ENCODE data around the gene SLC35B2. TPM values are rescaled to one million over a fixed set of nuclear protein-coding genes. Genes with fewer than 3 reads are reported as not detected.

SLC35B2 gene
- polyA plus RNA-seq, 1 experiment: 83.5 TPM

DNA sequence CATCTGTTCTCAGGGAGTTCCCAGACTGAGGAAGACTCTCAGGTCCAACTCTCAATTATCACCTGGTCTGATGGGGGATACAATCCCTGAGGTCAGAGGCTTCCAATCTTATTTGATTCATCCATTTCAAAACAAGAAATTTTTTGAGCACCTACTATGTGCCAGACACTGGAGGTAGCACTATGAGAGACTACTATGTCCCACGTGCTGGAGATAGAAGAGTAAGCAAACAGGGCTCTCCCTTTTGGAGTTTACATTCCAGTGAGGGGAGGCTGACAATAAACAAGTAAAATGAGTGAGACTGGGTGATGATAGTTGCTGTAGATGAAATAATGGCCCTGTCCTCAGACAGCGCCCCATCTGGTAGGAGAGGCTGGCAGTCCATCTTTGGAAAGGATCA, 29.4 kb upstream of the SLC35B2 start:
- Histone ChIP-seq H3K9me3 (ENCODE audit: control insufficient read depth, insufficient read depth, low read length) (no peaks in the 10 kb centered on the region; the same call in 1 of the 2 replicates), H3K4me3 (ENCODE audit: low read depth, low read length) (no peak overlapping the region), H3K27ac (ENCODE audit: low read depth, low read length) (no peak overlapping the region), H3K27me3 (ENCODE audit: control insufficient read depth, insufficient read depth, low read length) (peaks cover 40% of the 10 kb centered on the region)
- no peak for DNase-seq (ENCODE audit: low read depth, low spot score)
- ChIA-PET POLR2A (no interaction called here), CTCF (no interaction called here)
- TF ChIP-seq, protein P1, sequence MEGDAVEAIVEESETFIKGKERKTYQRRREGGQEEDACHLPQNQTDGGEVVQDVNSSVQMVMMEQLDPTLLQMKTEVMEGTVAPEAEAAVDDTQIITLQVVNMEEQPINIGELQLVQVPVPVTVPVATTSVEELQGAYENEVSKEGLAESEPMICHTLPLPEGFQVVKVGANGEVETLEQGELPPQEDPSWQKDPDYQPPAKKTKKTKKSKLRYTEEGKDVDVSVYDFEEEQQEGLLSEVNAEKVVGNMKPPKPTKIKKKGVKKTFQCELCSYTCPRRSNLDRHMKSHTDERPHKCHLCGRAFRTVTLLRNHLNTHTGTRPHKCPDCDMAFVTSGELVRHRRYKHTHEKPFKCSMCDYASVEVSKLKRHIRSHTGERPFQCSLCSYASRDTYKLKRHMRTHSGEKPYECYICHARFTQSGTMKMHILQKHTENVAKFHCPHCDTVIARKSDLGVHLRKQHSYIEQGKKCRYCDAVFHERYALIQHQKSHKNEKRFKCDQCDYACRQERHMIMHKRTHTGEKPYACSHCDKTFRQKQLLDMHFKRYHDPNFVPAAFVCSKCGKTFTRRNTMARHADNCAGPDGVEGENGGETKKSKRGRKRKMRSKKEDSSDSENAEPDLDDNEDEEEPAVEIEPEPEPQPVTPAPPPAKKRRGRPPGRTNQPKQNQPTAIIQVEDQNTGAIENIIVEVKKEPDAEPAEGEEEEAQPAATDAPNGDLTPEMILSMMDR (IDR thresholded peaks at IDR 0.05; ENCODE audit: low read depth, low read length): no peak

DNA sequence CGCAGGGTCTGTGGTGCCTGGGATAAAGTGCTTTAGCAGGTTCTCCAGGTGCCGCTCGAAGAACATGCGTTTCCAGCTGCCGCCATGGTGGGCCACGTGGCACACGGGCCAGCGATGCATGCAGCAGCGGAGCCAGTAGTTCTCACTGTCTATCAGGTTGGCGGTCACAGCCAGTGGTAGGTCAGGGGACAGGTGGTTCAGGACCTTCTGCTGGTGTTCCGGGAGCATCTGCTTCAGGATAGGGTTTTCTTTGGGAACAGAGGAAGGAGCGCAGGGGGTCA, 28.9 kb upstream of the SLC35B2 start:
- Histone ChIP-seq H3K27ac (ENCODE audit: low read depth, low read length) (no peak overlapping the region), H3K9me3 (ENCODE audit: control insufficient read depth, insufficient read depth, low read length) (no peaks in the 10 kb centered on the region; the same call in 1 of the 2 replicates), H3K4me3 (ENCODE audit: low read depth, low read length) (no peak overlapping the region), H3K27me3 (ENCODE audit: control insufficient read depth, insufficient read depth, low read length) (peaks cover 35% of the 10 kb centered on the region)
- TF ChIP-seq, protein P1 (IDR thresholded peaks at IDR 0.05; ENCODE audit: low read depth, low read length): no peak
- ChIA-PET POLR2A (no interaction called here), CTCF (no interaction called here)
- DNase-seq (ENCODE audit: low read depth, low spot score): no peak

DNA sequence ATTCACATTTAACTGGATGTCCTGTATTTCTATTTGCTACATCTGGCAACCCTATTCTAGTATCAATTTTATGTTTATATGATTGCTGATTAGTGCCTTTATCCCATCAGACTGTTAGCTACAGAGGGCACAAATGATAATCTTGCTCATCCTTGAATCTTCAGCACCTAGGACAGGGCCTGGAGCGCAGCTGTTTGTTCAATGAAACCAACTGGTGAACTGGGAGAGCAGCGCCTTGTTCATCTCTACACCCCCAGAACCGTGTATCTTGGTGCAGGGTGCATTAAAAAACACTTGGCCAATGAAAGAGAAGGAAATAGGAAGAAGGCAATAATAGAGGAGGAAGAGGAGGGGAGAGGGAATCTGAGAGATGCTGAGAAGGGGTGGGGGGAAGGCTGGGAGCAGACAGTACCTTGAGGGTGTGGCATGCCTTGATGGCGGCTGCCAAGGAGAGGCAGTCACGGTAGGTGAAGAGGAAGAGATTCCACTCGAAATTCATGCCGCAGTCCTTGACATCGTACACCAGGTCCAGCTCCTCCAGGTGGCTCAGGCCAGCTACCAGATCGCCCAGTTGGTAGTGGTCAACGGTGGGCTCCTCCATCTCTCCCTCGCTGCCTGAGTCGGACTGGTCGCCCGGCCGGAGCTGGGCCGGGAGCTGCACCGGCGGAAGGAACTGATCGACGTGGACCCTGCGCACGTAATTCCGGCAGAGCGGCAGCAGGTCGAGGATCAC, 28.4 kb upstream of the SLC35B2 start:
- Histone ChIP-seq H3K4me3 (ENCODE audit: low read depth, low read length) (no peak overlapping the region), H3K27me3 (ENCODE audit: control insufficient read depth, insufficient read depth, low read length) (peaks cover 34% of the 10 kb centered on the region), H3K27ac (ENCODE audit: low read depth, low read length) (no peak overlapping the region), H3K9me3 (ENCODE audit: control insufficient read depth, insufficient read depth, low read length) (no peaks in the 10 kb centered on the region; the same call in 1 of the 2 replicates)
- TF ChIP-seq, protein P1 (IDR thresholded peaks at IDR 0.05; ENCODE audit: low read depth, low read length): no peak
- POLR2A ChIA-PET: interaction anchor here (0.7 to 0.8 kb wide), 2 partner anchors 10 to 39 kb away, joined by 3 to 8 read pairs; partner anchors contain the start of gene HSP90AB1
- no peak for DNase-seq (ENCODE audit: low read depth, low spot score)
- CTCF ChIA-PET: interaction anchor here (0.9 kb wide), 1 partner anchor 27 kb away, joined by 3 read pairs; the partner anchor contains the start of gene AARS2

DNA sequence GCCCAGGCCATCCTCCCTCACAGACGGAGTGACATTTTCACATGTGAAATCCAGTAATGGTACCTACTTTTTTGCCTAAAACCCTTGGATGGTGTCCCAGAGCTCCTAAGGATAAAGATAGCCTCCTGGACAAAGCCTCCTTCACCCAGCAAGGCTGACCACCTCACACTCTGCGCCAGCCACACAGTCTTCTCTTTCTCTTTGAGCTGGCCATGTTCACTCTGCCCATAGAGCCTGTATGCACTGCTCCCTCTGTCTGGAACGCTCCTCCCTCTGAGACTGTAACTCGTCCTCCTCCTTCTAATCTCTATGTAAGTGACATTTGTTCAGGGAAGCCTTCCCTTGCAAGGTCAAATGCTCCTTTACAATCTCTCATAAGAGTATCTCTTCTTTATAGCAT, 27.5 kb upstream of the SLC35B2 start:
- ChIA-PET POLR2A (interaction anchor here (0.7 to 0.8 kb wide), 2 partner anchors 11 to 38 kb away, joined by 3 to 8 read pairs; partner anchors contain the start of gene HSP90AB1), CTCF (interaction anchor here (0.9 kb wide), 1 partner anchor 28 kb away, joined by 3 read pairs; the partner anchor contains the start of gene AARS2)
- Histone ChIP-seq H3K27me3 (ENCODE audit: control insufficient read depth, insufficient read depth, low read length) (peaks cover 29% of the 10 kb centered on the region), H3K27ac (ENCODE audit: low read depth, low read length) (no peak overlapping the region), H3K9me3 (ENCODE audit: control insufficient read depth, insufficient read depth, low read length) (no peaks in the 10 kb centered on the region; the same call in 1 of the 2 replicates), H3K4me3 (ENCODE audit: low read depth, low read length) (no peak overlapping the region)
- TF ChIP-seq, protein P1 (IDR thresholded peaks at IDR 0.05; ENCODE audit: low read depth, low read length): no peak
- DNase-seq (ENCODE audit: low read depth, low spot score): no peak

DNA sequence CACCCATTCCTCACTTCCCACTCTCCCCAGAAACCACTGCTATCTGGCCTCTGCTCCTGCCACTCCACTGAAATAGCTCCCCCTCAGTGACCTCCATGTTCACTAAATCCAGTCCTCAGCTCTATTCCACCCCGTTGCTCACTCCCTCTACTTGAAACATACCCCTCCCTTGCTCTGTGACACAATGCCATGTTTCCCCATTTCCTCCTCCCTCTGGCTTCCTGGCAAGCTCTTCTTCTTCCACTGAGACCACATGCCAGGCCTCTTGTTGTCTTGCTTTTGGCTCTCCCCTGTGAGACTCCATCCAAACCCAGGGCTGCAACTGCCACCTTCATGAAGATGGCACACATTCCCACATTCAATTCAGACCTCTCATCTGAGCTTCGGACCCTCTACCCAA, 26.8 kb upstream of the SLC35B2 start:
- CTCF ChIA-PET: interaction anchor here (1.1 kb wide), 1 partner anchor 17 kb away, joined by 3 read pairs; no protein-coding TSS in a partner anchor
- peaks cover 29% of the 10 kb centered on the region for H3K27me3 ChIP-seq (ENCODE audit: control insufficient read depth, insufficient read depth, low read length)
- no peak overlapping the region for H3K27ac ChIP-seq (ENCODE audit: low read depth, low read length)
- H3K4me3 ChIP-seq (ENCODE audit: low read depth, low read length): no peak overlapping the region
- DNase-seq (ENCODE audit: low read depth, low spot score): no peak
- POLR2A ChIA-PET: no interaction called here
- no peaks in the 10 kb centered on the region; the same call in 1 of the 2 replicates for H3K9me3 ChIP-seq (ENCODE audit: control insufficient read depth, insufficient read depth, low read length)
- TF ChIP-seq, protein P1 (IDR thresholded peaks at IDR 0.05; ENCODE audit: low read depth, low read length): no peak

Data from AG04450 (cell line).